ENCODE results near the gene TNFRSF14. TPM values are rescaled to one million over a fixed set of nuclear protein-coding genes. Genes with fewer than 3 reads are reported as not detected.

The TNFRSF14 gene
- total RNA-seq, 1 experiment from 2014 or later: 0.57 TPM

DNA sequence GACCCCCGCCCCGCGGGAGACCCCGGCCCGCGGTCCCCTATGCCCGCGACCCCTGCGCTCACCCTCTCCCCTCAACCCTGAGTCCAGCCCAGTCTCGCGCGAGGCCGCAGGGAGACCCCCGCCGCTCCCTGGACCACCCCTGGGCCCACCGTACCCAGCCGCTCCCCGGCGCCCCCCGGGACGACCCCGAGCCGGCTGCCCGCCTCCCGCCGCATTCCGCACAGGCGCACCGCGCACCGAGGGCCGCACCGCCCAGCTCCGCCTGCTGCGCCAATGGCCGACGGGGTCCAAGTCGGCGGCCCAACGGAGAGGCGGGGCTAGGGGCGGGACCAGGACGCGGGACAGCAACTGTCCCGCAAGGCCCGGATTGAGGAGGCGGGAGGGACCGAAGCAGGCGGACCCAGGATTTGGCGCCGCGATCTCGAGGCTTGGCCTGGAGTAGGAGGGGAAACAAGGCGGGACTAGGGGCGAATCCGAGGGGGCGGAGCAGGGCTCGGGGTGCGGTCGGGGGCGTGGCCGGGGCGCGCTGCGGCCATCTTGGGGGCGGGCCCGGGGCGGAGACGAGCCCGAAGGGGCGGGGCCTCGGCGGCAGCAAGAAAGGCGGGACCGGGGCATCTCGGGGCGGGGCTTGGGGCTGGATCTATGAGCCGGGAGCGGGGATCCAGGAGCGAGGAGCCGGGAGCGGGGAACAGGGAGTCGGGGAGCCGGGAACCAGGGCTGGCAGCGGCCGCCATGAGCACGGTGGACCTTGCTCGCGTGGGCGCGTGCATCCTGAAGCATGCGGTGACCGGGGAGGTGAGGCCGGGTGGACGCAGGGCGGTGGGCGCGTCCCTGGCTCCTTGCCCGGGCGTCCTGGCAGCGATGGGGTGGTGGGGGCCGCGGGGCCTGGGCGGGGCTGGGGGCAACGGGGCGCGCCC lies 30.2 kb downstream of the TNFRSF14 start, which contains the start of gene PRXL2B:
PRXL2B (plus strand) TSS at position 624 of the 917 bp plus-strand sequence; CDS start at position 733, 109 bp downstream.
- Histone ChIP-seq H3K4ac (ENCODE audit: low read depth, low read length) (no peak within 1 kb of the TSS), H2BK5ac (ENCODE audit: insufficient read length, low read length) (no peak within 1 kb of the TSS), H2AK5ac (ENCODE audit: insufficient read length, low read length) (no peak within 1 kb of the TSS), H3K4me1 (ENCODE audit: insufficient read depth, low read length) (no peaks in the 10 kb centered on the region; the same call in 1 of the 2 replicates), H3K14ac (ENCODE audit: insufficient read depth, low read length) (peak within 1 kb of the TSS; percentile 84), H3K9ac (ENCODE audit: extremely low read depth, insufficient read length, low read length) (peak within 1 kb of the TSS; percentile 53), H3K23ac (ENCODE audit: insufficient read length, low read depth, low read length) (no peak within 1 kb of the TSS), H2BK20ac (ENCODE audit: low read depth, low read length, poor library complexity, severe bottlenecking) (no peak within 1 kb of the TSS), H3K4me2 (ENCODE audit: insufficient read depth, insufficient read length, low read length) (peak within 1 kb of the TSS; percentile 59), H4K8ac (replicated peaks; ENCODE audit: insufficient read length, low read depth, low read length) (no peak within 1 kb of the TSS), H2BK15ac (ENCODE audit: low read depth, low read length) (no peak within 1 kb of the TSS), H3K56ac (ENCODE audit: insufficient read length, low read depth, low read length) (no peak within 1 kb of the TSS), H3K18ac (ENCODE audit: insufficient read length, low read depth, low read length) (peak within 1 kb of the TSS; percentile 89), H2AFZ (ENCODE audit: low read length) (no peak within 1 kb of the TSS), H3K79me1 (ENCODE audit: insufficient read depth, low read depth, low read length, poor library complexity, severe bottlenecking) (no peaks in the 10 kb centered on the region), H2BK120ac (ENCODE audit: low read depth, low read length, poor library complexity, severe bottlenecking) (no peak within 1 kb of the TSS), H3K23me2 (ENCODE audit: insufficient read length, low read depth, low read length, poor library complexity, severe bottlenecking) (peaks cover 10% of the 10 kb centered on the region), H3K79me2 (ENCODE audit: insufficient read depth, low read length) (no peaks in the 10 kb centered on the region), H4K5ac (ENCODE audit: insufficient read length, low read depth, low read length) (no peak within 1 kb of the TSS), H4K91ac (ENCODE audit: insufficient read length, low read depth, low read length) (no peak within 1 kb of the TSS), H3T11ph (ENCODE audit: low read length) (no peak within 1 kb of the TSS), H2BK12ac (ENCODE audit: insufficient read length, low read depth, low read length) (no peak within 1 kb of the TSS), H3K27me3 (ENCODE audit: insufficient read depth, low read length) (no peaks in the 10 kb centered on the region), H3K9me3 (ENCODE audit: control insufficient read depth, low read depth, low read length) (no peaks in the 10 kb centered on the region), H3K27ac (ENCODE audit: insufficient read length, low read depth, low read length) (no peak within 1 kb of the TSS), H4K20me1 (ENCODE audit: control insufficient read depth, insufficient read depth, insufficient read length) (no peaks in the 10 kb centered on the region)
- Mint-ChIP-seq H3K4me1 (peaks cover 22 to 23% of the 10 kb centered on the region in 2 experiments), H3K36me3 (ENCODE audit: insufficient read depth in 1 of 3, low read depth in 3 of 3) (peaks cover 8 to 20% (median 13%) of the 10 kb centered on the region in 3 experiments), H3K9me3 (peaks cover 4 to 9% of the 10 kb centered on the region in 2 experiments; a peak in 3 of 5 replicates), H3K27me3 (ENCODE audit: low read depth) (peaks cover 3% of the 10 kb centered on the region), H3K27ac (peak within 1 kb of the TSS; percentile 78 to 91 (median 83); a peak in 2 of 7 replicates), H3K4me3 (peak within 1 kb of the TSS; percentile 85 to 87)
- TF ChIP-seq, protein P1, sequence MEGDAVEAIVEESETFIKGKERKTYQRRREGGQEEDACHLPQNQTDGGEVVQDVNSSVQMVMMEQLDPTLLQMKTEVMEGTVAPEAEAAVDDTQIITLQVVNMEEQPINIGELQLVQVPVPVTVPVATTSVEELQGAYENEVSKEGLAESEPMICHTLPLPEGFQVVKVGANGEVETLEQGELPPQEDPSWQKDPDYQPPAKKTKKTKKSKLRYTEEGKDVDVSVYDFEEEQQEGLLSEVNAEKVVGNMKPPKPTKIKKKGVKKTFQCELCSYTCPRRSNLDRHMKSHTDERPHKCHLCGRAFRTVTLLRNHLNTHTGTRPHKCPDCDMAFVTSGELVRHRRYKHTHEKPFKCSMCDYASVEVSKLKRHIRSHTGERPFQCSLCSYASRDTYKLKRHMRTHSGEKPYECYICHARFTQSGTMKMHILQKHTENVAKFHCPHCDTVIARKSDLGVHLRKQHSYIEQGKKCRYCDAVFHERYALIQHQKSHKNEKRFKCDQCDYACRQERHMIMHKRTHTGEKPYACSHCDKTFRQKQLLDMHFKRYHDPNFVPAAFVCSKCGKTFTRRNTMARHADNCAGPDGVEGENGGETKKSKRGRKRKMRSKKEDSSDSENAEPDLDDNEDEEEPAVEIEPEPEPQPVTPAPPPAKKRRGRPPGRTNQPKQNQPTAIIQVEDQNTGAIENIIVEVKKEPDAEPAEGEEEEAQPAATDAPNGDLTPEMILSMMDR (conservative IDR thresholded peaks at IDR 0.05): no peak
- peak; percentile 98 for DNase-seq
- WGBS (ENCODE audit: extremely low coverage, insufficient read length, low lambda C conversion rate): no CpG with 5 or more reads among the region's 107 CpGs
